GM19025 (cell line): ENCODE results near the gene PEX14.
A peak's percentile ranks its signal among the peaks of the same experiment; 100 is the strongest.
"Not testable (repeated sequence)": the region's sequence is repeated elsewhere in the genome, so short reads cannot be mapped to it uniquely, and the experiment has no call there.

Experiments
- ATAC-seq: cut with Tn5 transposase; IDR thresholded peaks from one replicate; pipeline ENCODE4 v1.9.1; 2021; ENCODE audit warnings: mild to moderate bottlenecking, low read depth, moderate library complexity; ENCODE audit not compliant: unreplicated experiment

Gene PEX14

DNA sequence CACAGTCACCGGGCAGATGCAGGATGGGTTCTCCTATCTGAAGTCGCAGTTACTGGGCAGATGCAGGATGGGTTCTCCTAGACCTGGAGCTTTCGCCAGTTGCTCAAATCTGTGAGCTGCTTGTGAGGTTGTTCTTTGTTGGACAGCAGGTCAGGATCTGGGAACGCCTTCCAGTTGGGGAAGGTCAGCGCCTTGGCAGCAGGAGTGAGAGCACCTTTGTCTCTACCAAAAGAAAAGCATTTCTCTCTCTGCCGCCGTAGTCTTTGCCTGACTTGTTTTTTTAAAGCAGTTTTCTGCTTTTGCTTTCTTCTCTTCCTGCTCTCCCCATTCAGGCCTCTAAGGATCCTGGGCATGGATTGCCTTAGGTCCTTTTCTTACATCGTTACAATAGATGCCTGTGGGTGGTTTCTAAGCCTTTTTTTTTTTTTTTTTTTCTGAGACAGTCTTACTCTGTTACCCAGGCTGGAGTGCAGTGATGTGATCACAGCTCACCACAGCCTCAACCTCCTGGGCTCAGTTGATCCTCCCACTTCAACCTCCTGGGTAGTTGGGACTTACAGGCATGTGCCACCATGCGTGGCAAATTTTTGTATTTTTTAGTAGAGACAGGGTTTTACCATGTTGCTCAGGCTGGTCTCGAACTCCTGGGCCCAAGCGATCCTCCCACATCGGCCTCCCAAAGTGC, 15.7 kb downstream of the PEX14 start:
- ATAC-seq = no peak

DNA sequence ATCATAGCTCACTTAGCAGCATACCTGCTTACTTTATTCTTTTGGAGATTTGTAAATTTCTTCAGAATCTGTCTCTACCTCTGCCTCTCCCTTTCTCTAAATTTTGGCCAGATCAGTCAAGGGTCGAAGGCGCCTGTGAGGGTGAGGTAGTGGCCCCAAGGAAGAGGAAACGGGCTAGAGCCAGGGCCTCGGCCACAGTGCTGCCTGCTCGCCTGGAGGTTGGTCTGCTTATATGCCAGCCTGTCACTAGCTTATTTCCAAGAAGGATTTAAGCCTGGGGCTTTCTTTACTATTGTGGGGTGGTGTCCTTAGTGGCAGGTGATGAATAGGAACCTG, 19.6 kb downstream of the PEX14 start:
- no peak for ATAC-seq

DNA sequence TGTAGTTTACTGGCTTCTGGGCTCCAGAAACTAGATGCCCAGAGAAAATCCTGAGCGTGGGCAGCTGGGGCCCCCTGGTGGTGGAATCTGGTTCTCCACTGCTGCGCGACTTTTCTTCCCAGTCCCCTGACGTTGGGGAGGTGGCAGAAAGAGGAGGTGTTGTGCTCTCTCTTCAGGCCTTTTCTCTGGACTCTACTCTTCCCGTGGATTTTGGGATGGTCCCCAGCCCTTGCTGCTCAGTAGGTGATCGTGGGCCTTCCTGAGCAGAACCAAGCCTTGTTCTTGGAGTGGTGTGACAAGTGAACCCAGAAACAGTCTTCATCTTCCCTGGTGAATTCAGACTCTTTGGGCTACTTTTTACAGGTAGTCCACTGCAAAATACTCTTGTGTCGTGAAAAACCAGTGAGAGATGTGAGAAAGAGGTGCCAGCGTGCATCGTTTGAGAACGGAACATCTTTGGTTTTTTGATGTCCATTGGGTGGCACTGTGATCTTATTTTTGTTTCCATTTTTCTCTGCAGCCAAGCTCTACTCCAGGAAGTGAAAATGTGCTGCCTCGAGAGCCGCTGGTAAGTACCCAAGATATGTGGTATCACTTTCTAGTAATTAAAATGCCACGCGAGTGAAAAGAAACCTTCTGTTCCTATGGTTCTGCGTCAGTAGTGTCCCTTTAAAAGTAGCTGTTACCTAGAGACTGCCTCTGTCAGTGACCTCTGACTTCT, 20.2 kb downstream of the PEX14 start:
- ATAC-seq = peak; percentile 74

GRCh38 chr1:10495475-10495817, 20.7 kb downstream of the PEX14 start:
- ATAC-seq = no peak

DNA sequence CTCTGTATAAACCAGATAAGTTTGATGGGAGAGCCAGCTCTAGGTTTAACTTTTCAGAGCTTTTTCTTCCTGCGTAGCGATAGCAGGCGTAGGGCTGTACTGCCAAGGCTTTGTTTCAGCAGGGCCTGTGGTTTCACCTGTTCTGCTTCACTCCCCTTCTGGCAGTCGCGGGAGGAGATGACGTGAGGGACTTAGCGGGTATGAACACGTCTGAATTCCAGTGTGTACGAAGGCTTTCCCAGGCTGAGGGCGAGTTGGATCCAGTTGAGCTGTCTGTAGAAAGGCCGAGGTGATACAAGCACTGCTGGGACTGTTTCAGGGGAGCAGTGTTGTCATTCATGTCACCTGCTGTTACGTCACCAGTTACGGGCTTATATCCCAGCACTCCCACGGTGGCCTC, 21.2 kb downstream of the PEX14 start:
- ATAC-seq = no peak

DNA sequence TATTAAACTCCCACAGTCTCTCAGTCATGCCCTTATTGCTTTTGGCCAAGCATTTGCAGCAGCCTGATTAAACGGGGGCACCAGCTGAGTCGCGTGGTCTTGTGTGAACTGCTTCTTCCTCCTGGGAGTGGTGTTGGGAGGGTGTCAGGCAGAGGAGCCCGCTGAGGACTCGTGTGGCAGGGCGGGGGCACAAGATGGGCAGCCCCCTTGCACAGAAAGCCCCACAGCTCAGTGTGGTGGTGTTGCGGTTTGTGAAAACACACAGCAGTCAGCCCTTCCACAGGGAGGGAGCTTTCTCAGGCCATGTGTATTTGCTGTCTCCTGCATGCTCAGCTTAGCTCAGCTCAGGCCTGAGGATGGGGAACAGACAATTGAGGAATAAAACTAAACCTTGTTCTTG, 22.4 kb downstream of the PEX14 start:
- ATAC-seq = no peak

GRCh38 chr1:10498231-10498630, 23.5 kb downstream of the PEX14 start:
- no peak for ATAC-seq

- no peak for ATAC-seq
These were observed 27.5 kb downstream of the PEX14 start for GRCh38 chr1:10502206-10502605.

- no peak for ATAC-seq
These were observed 29.5 kb downstream of the PEX14 start for GRCh38 chr1:10504249-10504648.

DNA sequence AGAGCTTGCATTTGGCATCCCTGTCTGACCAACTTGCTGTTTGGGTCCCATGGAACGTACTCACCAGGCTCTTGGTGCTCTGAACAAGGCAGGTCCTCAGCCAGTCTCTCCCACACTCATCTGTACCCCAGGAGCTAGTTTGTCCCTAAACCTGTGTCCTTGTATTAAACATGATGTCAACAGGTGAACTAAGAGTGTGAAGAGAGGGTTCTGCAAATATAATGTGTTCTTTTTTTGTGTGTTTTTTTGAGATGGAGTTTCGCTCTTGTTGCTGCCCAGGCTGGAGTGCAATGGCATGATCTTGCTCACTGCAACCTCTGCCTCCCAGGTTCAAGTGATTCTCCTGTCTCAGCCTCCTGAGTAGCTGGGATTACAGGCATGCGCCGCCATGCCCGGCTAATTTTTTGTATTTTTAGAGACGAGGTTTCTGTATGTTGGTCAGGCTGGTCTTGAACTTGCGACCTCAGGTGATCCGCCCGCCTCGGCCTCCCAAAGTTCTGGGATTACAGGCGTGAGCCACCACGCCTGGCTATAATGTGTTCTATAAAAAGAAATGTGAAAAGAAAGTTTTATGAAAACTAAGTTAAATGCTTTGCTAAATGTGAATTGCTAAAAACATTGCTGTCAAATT, 31.4 kb downstream of the PEX14 start:
- ATAC-seq = not testable (repeated sequence)

DNA sequence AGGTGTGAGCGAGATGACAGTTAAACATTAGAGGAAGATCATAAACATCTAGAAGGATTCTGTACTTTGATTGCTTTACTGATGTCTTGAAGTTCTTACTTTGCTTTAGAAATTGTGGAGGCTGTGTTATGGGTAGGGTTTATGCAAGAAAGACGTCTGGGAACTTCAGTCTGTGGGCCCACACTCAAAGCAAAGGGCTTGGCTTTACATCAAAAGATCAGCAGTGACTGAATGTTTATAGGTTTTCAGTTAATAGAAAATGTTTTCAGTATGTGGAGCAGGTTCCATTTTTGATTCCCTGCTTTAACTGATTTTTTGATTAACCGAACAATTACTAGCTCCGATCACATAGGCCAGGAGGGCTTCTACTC, 31.9 kb downstream of the PEX14 start:
- ATAC-seq = no peak

GRCh38 chr1:10507111-10507879, 32.5 kb downstream of the PEX14 start:
- no peak for ATAC-seq

DNA sequence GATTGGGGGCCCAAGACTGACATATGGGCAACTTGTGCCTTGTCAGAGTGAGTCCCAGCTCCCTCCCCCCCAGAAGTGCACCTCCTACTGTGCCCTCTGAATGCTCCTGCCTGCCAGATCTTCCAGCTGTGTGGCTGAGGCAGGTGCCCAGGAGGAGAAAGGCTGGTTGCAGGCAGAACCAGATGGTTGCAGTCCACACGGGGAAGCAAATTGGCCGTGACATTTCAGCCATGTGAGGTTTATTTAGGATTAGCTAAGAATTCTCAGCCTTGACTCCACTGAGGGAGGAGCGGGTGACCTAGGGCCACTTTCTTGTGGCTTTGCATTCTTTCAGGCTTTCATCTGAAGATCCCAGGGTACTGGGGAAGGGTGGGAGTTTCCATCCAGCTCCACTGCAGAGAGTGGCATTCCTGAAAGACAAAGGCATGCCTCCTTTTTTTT, 33.8 kb downstream of the PEX14 start:
- ATAC-seq = no peak

GRCh38 chr1:10509809-10510509, 35.2 kb downstream of the PEX14 start:
- no peak for ATAC-seq

DNA sequence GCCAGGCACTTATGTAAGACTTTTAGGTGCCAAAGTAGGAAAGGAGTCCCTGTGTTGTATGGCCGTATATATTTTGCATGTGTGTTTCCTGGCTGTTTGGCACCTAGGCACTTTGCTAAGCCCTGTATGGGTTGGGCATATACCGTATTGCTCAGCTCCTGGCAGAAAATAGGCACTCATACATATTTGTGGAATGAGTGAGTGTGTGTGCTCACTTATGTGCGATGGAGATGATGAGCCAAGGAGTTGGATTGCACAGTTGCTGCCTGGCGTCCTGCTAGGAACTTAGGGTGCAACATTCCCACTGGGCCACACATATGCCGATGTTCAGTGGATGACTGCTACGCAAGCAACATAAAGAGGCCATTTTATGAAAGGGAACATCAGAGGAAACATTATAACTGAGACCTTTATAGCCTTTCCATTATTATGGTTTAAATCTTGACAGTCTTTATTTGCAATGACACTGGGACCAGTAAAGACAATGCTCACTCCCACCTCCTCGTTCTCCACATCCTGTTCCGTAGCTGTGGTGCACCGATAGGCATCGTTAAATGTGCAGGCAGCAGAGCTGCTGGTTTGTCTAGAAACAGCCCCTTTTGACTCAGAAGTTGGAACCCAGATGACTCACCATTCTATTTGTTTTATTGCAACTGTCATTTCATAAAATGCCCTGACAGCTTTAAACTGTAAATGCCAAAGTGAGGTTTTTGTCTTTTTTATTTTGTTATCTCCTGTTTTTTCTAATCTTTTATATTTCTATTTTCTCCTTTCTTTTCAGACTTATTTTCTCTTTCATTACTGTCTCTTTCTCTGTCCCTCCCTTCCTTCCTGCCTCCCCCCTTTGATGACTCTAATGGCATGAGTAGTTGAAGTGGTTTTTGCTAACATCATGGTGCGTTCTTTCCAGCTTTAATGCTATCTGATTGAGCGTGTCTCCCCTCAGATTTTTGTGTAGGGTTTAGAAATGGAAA, 36.1 kb downstream of the PEX14 start:
- peak; percentile 77 for ATAC-seq

DNA sequence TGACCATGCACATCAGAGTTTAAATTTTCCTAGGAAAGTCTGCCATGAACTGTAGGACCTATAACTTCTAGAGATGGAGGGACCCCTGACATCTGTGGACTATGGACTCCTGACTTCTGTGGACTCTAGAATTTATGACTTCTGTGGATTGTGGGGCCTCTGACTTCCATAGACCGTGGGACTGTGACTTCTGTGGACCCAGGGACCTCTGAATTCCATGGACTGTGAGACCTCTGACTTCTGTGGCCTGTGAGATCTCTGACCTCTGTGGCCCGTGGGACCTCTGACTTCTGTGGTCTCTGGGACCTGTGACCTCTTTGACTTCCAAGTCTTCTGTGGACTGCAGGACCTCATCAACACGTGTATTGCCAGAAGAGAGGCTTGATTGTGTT, 36.7 kb downstream of the PEX14 start:
- no peak for ATAC-seq

- ATAC-seq = no peak
These were observed 38.4 kb downstream of the PEX14 start for GRCh38 chr1:10513199-10513598.

DNA sequence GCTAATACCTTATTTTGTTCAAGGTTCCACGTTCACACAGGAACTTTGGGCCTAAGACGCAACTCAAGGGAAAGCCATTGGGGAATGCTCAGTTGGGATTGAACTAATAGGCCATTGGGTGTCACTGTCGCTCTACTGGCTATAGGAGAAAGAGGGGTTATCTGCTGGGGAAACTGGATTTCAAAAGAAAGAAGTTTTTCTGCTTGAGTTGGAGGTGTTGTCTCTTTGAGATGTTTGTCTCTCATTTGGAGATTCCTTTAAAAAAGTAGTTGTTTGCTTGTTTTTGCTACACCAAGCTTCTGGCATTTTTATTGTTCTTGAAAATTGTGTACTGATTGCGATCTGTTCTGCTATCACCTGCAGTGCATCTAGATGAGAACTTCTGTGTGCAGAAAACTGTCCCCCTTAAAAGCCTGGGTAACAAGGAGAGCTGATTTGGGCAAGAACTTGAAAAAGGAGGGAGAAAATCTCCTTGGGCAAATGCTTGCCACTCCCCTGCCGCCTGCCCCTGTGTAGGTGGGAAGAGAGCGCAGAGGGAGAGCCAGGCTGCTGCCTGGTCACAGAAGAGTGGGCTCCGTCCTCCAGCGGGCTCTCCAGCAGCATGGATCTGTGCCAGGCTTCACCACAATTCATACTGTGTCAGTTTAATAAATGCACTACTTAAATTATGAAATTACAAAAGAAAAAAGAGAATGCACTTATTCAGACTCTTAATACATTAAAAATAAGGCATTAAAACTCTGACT, 39.9 kb downstream of the PEX14 start:
- ATAC-seq = no peak
